ENCODE results near the gene IL32.

- no peak for TF ChIP-seq CTCF (conservative IDR thresholded peaks at IDR 0.05; ENCODE audit: low read depth, low read length)
- no peak for TF ChIP-seq POLR2A (IDR thresholded peaks at IDR 0.05; ENCODE audit: low read depth, low read length)
- no peak for TF ChIP-seq RAD21 (IDR thresholded peaks at IDR 0.05; ENCODE audit: low read length)
- no peak for TF ChIP-seq RFX5 (IDR thresholded peaks at IDR 0.05; ENCODE audit: low read depth, low read length)
- TF ChIP-seq CEBPB (IDR thresholded peaks at IDR 0.05; ENCODE audit: low read depth, low read length), result no peak
- no peak for TF ChIP-seq MAZ (IDR thresholded peaks at IDR 0.05; ENCODE audit: borderline replicate concordance, low read depth, low read length)
- no peak for TF ChIP-seq MAFK (IDR thresholded peaks at IDR 0.05; ENCODE audit: low read depth, low read length)
- TF ChIP-seq BHLHE40 (IDR thresholded peaks at IDR 0.05; ENCODE audit: low read depth, low read length), result no peak
Measured at GRCh38 chr16:3098459-3099394, 33.3 kb downstream of the IL32 start, which contains the start of gene ZSCAN10.

All from IMR-90 (cell line).